AG09309 (cell line): ENCODE results near the gene LDLRAD4.

Experiments used
- DNase-seq: peaks from one replicate; pipeline ENCODE4 v3.0.0-alpha.2; 2010; ENCODE audit warnings: low read depth
- H3K4me3 ChIP-seq: 2 replicates; pipeline ENCODE4 v1.5.1; 2011; ENCODE audit warnings: mild to moderate bottlenecking, low read depth, low read length, moderate library complexity; ENCODE audit not compliant: control insufficient read depth
- CTCF ChIP-seq: IDR thresholded peaks from 2 replicates; pipeline ENCODE4 v1.5.1; 2011; ENCODE audit warnings: mild to moderate bottlenecking, low read depth, low read length, inconsistent platforms; ENCODE audit not compliant: insufficient read depth, control insufficient read depth; ENCODE audit errors: missing control alignments

The LDLRAD4 gene

GRCh38 chr18:13540477-13541182, 322.1 kb downstream of the LDLRAD4 start:
- H3K4me3 ChIP-seq = no peak overlapping the region
- DNase-seq = no peak
- TF ChIP-seq CTCF = no peak

- H3K4me3 ChIP-seq = no peak overlapping the region
- DNase-seq = no peak
- no peak for TF ChIP-seq CTCF
These were observed 323.3 kb downstream of the LDLRAD4 start for GRCh38 chr18:13541621-13542519.

GRCh38 chr18:13542520-13542847, 323.9 kb downstream of the LDLRAD4 start:
- DNase-seq = no peak
- no peak overlapping the region for H3K4me3 ChIP-seq
- no peak for TF ChIP-seq CTCF

GRCh38 chr18:13543144-13543543, 324.6 kb downstream of the LDLRAD4 start:
- no peak overlapping the region for H3K4me3 ChIP-seq
- no peak for TF ChIP-seq CTCF
- DNase-seq = no peak

GRCh38 chr18:13543811-13544732, 325.5 kb downstream of the LDLRAD4 start:
- DNase-seq = no peak
- TF ChIP-seq CTCF = no peak
- H3K4me3 ChIP-seq = no peak overlapping the region

GRCh38 chr18:13544953-13545352, 326.4 kb downstream of the LDLRAD4 start:
- TF ChIP-seq CTCF = no peak
- no peak for DNase-seq
- no peak overlapping the region for H3K4me3 ChIP-seq
